ENCODE measurements around the gene ALPK1. TPM values are rescaled to one million over a fixed set of nuclear protein-coding genes. Genes with fewer than 3 reads are reported as not detected.

The ALPK1 gene
- total and polyA plus RNA-seq, 2 of the 8 experiments (the other 6 are each of a cell fraction or from before 2014, with no cell fraction given) = 0.08 to 0.43 TPM

DNA sequence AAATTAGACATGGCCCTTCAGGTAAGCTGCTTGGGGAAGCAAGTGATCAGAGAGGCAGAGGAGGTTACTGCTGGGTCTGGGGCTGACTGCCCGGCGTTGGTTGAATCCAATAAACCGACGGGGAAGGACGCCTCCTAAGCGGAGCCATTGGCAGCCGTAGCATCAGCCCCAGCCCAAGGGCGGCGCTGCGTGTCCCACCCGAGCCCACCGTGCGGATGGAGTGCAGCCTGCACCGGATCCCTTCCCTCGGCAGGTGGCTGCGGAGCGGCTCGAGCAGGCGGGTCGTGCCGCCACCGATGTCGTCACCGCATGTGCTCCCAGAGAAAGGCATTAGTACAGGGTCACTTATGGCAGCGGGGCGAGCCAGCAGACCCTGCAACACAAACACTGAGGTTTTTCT is 82.1 kb downstream of the ALPK1 start (continued):
- TF ChIP-seq, protein P1, sequence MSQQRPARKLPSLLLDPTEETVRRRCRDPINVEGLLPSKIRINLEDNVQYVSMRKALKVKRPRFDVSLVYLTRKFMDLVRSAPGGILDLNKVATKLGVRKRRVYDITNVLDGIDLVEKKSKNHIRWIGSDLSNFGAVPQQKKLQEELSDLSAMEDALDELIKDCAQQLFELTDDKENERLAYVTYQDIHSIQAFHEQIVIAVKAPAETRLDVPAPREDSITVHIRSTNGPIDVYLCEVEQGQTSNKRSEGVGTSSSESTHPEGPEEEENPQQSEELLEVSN (IDR thresholded peaks at IDR 0.05) = peak; percentile 97
- TF ChIP-seq TEAD4 (IDR thresholded peaks at IDR 0.05; ENCODE audit: low read depth, low read length) = peak; percentile 52; the same call in 1 of the 2 replicates
- TF ChIP-seq CTBP2 (IDR thresholded peaks at IDR 0.05; ENCODE audit: borderline replicate concordance, insufficient read depth, insufficient read length, low read length) = no peak
- peak; percentile 84 for TF ChIP-seq TBP (IDR thresholded peaks at IDR 0.05; ENCODE audit: low read depth, low read length)
- peak; percentile 63; the same call in 1 of the 2 replicates for TF ChIP-seq TAF1 (IDR thresholded peaks at IDR 0.05; ENCODE audit: low read depth, low read length)
- no peak for TF ChIP-seq CHD1 (IDR thresholded peaks at IDR 0.05; ENCODE audit: low read depth, low read length)
- peak; percentile 61 for TF ChIP-seq ASH2L (IDR thresholded peaks at IDR 0.05; ENCODE audit: low read length)
- no peak for TF ChIP-seq SRF (IDR thresholded peaks at IDR 0.05; ENCODE audit: low read depth, low read length)
- 0 out of 2 replicates have a peak, but pooled peaks have one; percentile 53 for TF ChIP-seq TCF12 (IDR thresholded peaks at IDR 0.05; ENCODE audit: low read depth, low read length)
- peak; percentile 87 for TF ChIP-seq CREB1 (IDR thresholded peaks at IDR 0.05)
- TF ChIP-seq, protein P2, sequence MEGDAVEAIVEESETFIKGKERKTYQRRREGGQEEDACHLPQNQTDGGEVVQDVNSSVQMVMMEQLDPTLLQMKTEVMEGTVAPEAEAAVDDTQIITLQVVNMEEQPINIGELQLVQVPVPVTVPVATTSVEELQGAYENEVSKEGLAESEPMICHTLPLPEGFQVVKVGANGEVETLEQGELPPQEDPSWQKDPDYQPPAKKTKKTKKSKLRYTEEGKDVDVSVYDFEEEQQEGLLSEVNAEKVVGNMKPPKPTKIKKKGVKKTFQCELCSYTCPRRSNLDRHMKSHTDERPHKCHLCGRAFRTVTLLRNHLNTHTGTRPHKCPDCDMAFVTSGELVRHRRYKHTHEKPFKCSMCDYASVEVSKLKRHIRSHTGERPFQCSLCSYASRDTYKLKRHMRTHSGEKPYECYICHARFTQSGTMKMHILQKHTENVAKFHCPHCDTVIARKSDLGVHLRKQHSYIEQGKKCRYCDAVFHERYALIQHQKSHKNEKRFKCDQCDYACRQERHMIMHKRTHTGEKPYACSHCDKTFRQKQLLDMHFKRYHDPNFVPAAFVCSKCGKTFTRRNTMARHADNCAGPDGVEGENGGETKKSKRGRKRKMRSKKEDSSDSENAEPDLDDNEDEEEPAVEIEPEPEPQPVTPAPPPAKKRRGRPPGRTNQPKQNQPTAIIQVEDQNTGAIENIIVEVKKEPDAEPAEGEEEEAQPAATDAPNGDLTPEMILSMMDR (IDR thresholded peaks at IDR 0.05; ENCODE audit: control extremely low read depth in 1 of 3, insufficient read depth in 1 of 3, low read depth in 1 of 3, low read length in 3 of 3) = peak; percentile 80 to 92 (median 87)
- TF ChIP-seq POLR2AphosphoS5 (IDR thresholded peaks at IDR 0.05; ENCODE audit: low read depth, low read length) = peak; percentile 57; the same call in 1 of the 2 replicates
